K562 (cell line): ENCODE measurements around the gene PRDM1. TPM values are rescaled to one million over a fixed set of nuclear protein-coding genes. Genes with fewer than 3 reads are reported as not detected.

Experiments used
- KAT7 ChIP-seq: sonication (generic); formaldehyde crosslinking; IDR thresholded peaks from 2 replicates; pipeline ENCODE4 v1.8.0; 2022; ENCODE audit warnings: missing genetic modification reagents, mild to moderate bottlenecking, borderline replicate concordance
- KHSRP ChIP-seq: fragments of 450-650 bp; IDR thresholded peaks from 2 replicates; pipeline ENCODE4 v1.6.1; 2017
- MTA3 ChIP-seq: fragments of 450-650 bp; formaldehyde crosslinking; IDR thresholded peaks from 2 replicates; pipeline ENCODE4 v1.6.1; 2017; ENCODE audit warnings: mild to moderate bottlenecking, borderline replicate concordance
- MYBL2 ChIP-seq, 2 experiments: fragments of 450-650 bp in 1 of 2; sonication (generic) in 1 of 2; formaldehyde crosslinking in 1 of 2; IDR thresholded peaks; 2 replicates each; pipeline versions ENCODE4 v1.6.1 to v1.8.1; 2017 to 2022; ENCODE audit warnings: borderline replicate concordance in 1 of 2, inconsistent platforms in 1 of 2, low read depth in 1 of 2, mild to moderate bottlenecking in 1 of 2, missing genetic modification reagents in 1 of 2, moderate library complexity in 1 of 2
- NCOA1 ChIP-seq: fragments of 450-650 bp; IDR thresholded peaks from 2 replicates; pipeline ENCODE4 v1.6.1; 2016; ENCODE audit warnings: low read depth
- NEUROD1 ChIP-seq: fragments of 150-350 bp; IDR thresholded peaks from 2 replicates; pipeline ENCODE4 v1.6.1; 2014; ENCODE audit warnings: borderline replicate concordance, low read length, low read depth; ENCODE audit not compliant: partially characterized antibody
- SP1 ChIP-seq: sonication (generic); formaldehyde crosslinking; IDR thresholded peaks from 2 replicates; pipeline ENCODE4 v1.8.1; 2022; ENCODE audit warnings: mild to moderate bottlenecking, missing genetic modification reagents
- ZNF507 ChIP-seq: conservative IDR thresholded peaks from 2 replicates; pipeline ENCODE4 v1.6.1; 2017; ENCODE audit warnings: missing genetic modification characterization, missing compliant biosample characterization
- polyA plus RNA-seq, 8 experiments: library from polyadenylated mRNA; depleted of rRNA in 4 of 8; stranded (reverse) in 5 of 8; unstranded in 3 of 8; fragments of >200 nt; fragmentation: Nextera tagmentation in 2 of 8; fragmentation: Illumina TruSeq in 1 of 8; extraction: Ambion mirVana in 2 of 8; extraction: Trizol in 1 of 8; gene quantifications; 2 replicates each; pipeline versions ENCODE4 v1.2.1 to v1.2.3, GENCODE V29; 2011 to 2014; ENCODE audit warnings: inconsistent platforms in 1 of 8, missing spikeins in 1 of 8
- total RNA-seq, 7 experiments: library from RNA; depleted of rRNA in 6 of 7; stranded (reverse); fragments of >200 nt in 6 of 7; fragmentation: Illumina TruSeq in 2 of 7; extraction: Trizol in 2 of 7; gene quantifications; 2 replicates each; pipeline versions ENCODE4 v1.2.1 to v1.2.3, GENCODE V29; 2011 to 2021; ENCODE audit warnings: low replicate concordance in 1 of 7
- TF ChIP-seq, protein P1 (sequence below): fragments of 450-650 bp; IDR thresholded peaks from 2 replicates; pipeline ENCODE4 v1.6.1; 2016; ENCODE audit warnings: mild to moderate bottlenecking, moderate library complexity
- TF ChIP-seq, protein P2 (sequence below): fragments of 250-450 bp; sonication (Bioruptor Pico); IDR thresholded peaks from 2 replicates; pipeline ENCODE4 v1.5.0; 2021
- TF ChIP-seq, protein P3 (sequence below): fragments of 200-800 bp; sonication (Bioruptor generic); IDR thresholded peaks from 2 replicates; pipeline ENCODE4 v1.6.1; 2017; ENCODE audit warnings: missing genetic modification characterization, missing compliant biosample characterization

Gene PRDM1
- total and polyA plus RNA-seq, 9 of the 15 experiments (the other 6 are each of a cell fraction or from before 2014, with no cell fraction given) = 0.09 to 0.89 (median 0.27) TPM

- TF ChIP-seq, protein P1, sequence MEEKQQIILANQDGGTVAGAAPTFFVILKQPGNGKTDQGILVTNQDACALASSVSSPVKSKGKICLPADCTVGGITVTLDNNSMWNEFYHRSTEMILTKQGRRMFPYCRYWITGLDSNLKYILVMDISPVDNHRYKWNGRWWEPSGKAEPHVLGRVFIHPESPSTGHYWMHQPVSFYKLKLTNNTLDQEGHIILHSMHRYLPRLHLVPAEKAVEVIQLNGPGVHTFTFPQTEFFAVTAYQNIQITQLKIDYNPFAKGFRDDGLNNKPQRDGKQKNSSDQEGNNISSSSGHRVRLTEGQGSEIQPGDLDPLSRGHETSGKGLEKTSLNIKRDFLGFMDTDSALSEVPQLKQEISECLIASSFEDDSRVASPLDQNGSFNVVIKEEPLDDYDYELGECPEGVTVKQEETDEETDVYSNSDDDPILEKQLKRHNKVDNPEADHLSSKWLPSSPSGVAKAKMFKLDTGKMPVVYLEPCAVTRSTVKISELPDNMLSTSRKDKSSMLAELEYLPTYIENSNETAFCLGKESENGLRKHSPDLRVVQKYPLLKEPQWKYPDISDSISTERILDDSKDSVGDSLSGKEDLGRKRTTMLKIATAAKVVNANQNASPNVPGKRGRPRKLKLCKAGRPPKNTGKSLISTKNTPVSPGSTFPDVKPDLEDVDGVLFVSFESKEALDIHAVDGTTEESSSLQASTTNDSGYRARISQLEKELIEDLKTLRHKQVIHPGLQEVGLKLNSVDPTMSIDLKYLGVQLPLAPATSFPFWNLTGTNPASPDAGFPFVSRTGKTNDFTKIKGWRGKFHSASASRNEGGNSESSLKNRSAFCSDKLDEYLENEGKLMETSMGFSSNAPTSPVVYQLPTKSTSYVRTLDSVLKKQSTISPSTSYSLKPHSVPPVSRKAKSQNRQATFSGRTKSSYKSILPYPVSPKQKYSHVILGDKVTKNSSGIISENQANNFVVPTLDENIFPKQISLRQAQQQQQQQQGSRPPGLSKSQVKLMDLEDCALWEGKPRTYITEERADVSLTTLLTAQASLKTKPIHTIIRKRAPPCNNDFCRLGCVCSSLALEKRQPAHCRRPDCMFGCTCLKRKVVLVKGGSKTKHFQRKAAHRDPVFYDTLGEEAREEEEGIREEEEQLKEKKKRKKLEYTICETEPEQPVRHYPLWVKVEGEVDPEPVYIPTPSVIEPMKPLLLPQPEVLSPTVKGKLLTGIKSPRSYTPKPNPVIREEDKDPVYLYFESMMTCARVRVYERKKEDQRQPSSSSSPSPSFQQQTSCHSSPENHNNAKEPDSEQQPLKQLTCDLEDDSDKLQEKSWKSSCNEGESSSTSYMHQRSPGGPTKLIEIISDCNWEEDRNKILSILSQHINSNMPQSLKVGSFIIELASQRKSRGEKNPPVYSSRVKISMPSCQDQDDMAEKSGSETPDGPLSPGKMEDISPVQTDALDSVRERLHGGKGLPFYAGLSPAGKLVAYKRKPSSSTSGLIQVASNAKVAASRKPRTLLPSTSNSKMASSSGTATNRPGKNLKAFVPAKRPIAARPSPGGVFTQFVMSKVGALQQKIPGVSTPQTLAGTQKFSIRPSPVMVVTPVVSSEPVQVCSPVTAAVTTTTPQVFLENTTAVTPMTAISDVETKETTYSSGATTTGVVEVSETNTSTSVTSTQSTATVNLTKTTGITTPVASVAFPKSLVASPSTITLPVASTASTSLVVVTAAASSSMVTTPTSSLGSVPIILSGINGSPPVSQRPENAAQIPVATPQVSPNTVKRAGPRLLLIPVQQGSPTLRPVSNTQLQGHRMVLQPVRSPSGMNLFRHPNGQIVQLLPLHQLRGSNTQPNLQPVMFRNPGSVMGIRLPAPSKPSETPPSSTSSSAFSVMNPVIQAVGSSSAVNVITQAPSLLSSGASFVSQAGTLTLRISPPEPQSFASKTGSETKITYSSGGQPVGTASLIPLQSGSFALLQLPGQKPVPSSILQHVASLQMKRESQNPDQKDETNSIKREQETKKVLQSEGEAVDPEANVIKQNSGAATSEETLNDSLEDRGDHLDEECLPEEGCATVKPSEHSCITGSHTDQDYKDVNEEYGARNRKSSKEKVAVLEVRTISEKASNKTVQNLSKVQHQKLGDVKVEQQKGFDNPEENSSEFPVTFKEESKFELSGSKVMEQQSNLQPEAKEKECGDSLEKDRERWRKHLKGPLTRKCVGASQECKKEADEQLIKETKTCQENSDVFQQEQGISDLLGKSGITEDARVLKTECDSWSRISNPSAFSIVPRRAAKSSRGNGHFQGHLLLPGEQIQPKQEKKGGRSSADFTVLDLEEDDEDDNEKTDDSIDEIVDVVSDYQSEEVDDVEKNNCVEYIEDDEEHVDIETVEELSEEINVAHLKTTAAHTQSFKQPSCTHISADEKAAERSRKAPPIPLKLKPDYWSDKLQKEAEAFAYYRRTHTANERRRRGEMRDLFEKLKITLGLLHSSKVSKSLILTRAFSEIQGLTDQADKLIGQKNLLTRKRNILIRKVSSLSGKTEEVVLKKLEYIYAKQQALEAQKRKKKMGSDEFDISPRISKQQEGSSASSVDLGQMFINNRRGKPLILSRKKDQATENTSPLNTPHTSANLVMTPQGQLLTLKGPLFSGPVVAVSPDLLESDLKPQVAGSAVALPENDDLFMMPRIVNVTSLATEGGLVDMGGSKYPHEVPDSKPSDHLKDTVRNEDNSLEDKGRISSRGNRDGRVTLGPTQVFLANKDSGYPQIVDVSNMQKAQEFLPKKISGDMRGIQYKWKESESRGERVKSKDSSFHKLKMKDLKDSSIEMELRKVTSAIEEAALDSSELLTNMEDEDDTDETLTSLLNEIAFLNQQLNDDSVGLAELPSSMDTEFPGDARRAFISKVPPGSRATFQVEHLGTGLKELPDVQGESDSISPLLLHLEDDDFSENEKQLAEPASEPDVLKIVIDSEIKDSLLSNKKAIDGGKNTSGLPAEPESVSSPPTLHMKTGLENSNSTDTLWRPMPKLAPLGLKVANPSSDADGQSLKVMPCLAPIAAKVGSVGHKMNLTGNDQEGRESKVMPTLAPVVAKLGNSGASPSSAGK = peak; percentile 68
- TF ChIP-seq NCOA1 = peak; percentile 24; the same call in 1 of the 2 replicates
- TF ChIP-seq ZNF507 (tag) = no peak
- TF ChIP-seq, protein P2, sequence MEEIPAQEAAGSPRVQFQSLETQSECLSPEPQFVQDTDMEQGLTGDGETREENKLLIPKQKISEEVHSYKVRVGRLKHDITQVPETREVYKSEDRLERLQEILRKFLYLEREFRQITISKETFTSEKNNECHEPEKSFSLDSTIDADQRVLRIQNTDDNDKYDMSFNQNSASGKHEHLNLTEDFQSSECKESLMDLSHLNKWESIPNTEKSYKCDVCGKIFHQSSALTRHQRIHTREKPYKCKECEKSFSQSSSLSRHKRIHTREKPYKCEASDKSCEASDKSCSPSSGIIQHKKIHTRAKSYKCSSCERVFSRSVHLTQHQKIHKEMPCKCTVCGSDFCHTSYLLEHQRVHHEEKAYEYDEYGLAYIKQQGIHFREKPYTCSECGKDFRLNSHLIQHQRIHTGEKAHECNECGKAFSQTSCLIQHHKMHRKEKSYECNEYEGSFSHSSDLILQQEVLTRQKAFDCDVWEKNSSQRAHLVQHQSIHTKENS (CRISPR knock-in tag) = no peak
- no peak for TF ChIP-seq MYBL2 (IDR thresholded peaks at IDR 0.05; ENCODE audit: low read depth)
- no peak for TF ChIP-seq MYBL2 (CRISPR knock-in tag; IDR thresholded peaks at IDR 0.05; ENCODE audit: borderline replicate concordance)
- TF ChIP-seq, protein P3, sequence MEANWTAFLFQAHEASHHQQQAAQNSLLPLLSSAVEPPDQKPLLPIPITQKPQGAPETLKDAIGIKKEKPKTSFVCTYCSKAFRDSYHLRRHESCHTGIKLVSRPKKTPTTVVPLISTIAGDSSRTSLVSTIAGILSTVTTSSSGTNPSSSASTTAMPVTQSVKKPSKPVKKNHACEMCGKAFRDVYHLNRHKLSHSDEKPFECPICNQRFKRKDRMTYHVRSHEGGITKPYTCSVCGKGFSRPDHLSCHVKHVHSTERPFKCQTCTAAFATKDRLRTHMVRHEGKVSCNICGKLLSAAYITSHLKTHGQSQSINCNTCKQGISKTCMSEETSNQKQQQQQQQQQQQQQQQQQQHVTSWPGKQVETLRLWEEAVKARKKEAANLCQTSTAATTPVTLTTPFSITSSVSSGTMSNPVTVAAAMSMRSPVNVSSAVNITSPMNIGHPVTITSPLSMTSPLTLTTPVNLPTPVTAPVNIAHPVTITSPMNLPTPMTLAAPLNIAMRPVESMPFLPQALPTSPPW (CRISPR knock-in tag) = 0 out of 2 replicates have a peak, but pooled peaks have one; percentile 30
- TF ChIP-seq KAT7 (CRISPR knock-in tag) = no peak
- TF ChIP-seq MTA3 = 0 out of 2 replicates have a peak, but pooled peaks have one; percentile 41
- no peak for TF ChIP-seq NEUROD1
- TF ChIP-seq KHSRP = no peak
- no peak for TF ChIP-seq SP1 (CRISPR knock-in tag)
Observed at GRCh38 chr6:106134906-106135634, 48.9 kb downstream of the PRDM1 start (continued).
